ENCODE results near the gene SMCO2. TPM values are rescaled to one million over a fixed set of nuclear protein-coding genes. Genes with fewer than 3 reads are reported as not detected.
A peak's percentile ranks its signal among the peaks of the same experiment; 100 is the strongest.

SMCO2 gene
- total RNA-seq: not detected
- long read RNA-seq: 0 reads

GRCh38 chr12:27446436-27446835, at the start of gene SMCO2:
Gene SMCO2, plus strand, starts transcription at chr12:27446736. Its CDS starts 23,896 bp downstream, at chr12:27470632.
- no peak for ATAC-seq
- intact Hi-C loops (cut with DNase I): no loop called here

GRCh38 chr12:27398466-27398865, 48.1 kb upstream of the SMCO2 start:
- intact Hi-C loops (cut with DNase I): no loop called here
- no peak for ATAC-seq
- no peak for DNase-seq (ENCODE audit: missing footprints)

More at GRCh38 chr12:27446436-27446835, at the start of gene SMCO2:
- DNase-seq (ENCODE audit: missing footprints): no peak

GRCh38 chr12:27399074-27399473, 47.5 kb upstream of the SMCO2 start:
- intact Hi-C loops (cut with DNase I): no loop called here
- DNase-seq (ENCODE audit: missing footprints): no peak
- ATAC-seq: no peak

- intact Hi-C loops (cut with DNase I): no loop called here
- DNase-seq (ENCODE audit: missing footprints) (no peak), ATAC-seq (no peak)
These were observed 45.6 kb upstream of the SMCO2 start for GRCh38 chr12:27400856-27401354.

GRCh38 chr12:27412047-27412446, 34.5 kb upstream of the SMCO2 start:
- ATAC-seq (no peak), DNase-seq (ENCODE audit: missing footprints) (no peak)
- intact Hi-C loops (cut with DNase I): no loop called here

- DNase-seq (ENCODE audit: missing footprints): no peak
- ATAC-seq: no peak
- intact Hi-C loops (cut with DNase I): no loop called here
These were observed 23.8 kb upstream of the SMCO2 start for GRCh38 chr12:27422697-27423096.

- ATAC-seq (peak; percentile 81), DNase-seq (ENCODE audit: missing footprints) (no peak)
- intact Hi-C loops (cut with DNase I): loop anchor here (2.0 kb wide), 1 partner anchor 226 kb away; no protein-coding TSS in a partner anchor
These were observed 21.8 kb upstream of the SMCO2 start for GRCh38 chr12:27424631-27425230.

- ATAC-seq: no peak
- intact Hi-C loops (cut with DNase I): loop anchor here (2.0 kb wide), 1 partner anchor 225 kb away; no protein-coding TSS in a partner anchor
- no peak for DNase-seq (ENCODE audit: missing footprints)
These were observed 21.2 kb upstream of the SMCO2 start for GRCh38 chr12:27425306-27425705.

GRCh38 chr12:27426743-27427487, 19.6 kb upstream of the SMCO2 start:
- DNase-seq (ENCODE audit: missing footprints) (no peak), ATAC-seq (no peak)
- intact Hi-C loops (cut with DNase I): no loop called here

GRCh38 chr12:27427824-27428223, 18.7 kb upstream of the SMCO2 start:
- intact Hi-C loops (cut with DNase I): no loop called here

GRCh38 chr12:27428466-27428865, 18.1 kb upstream of the SMCO2 start:
- no peak for DNase-seq (ENCODE audit: missing footprints)
- ATAC-seq: no peak
- intact Hi-C loops (cut with DNase I): no loop called here

More at GRCh38 chr12:27427824-27428223, 18.7 kb upstream of the SMCO2 start:
- no peak for ATAC-seq
- no peak for DNase-seq (ENCODE audit: missing footprints)

- DNase-seq (ENCODE audit: missing footprints) (no peak), ATAC-seq (no peak)
- intact Hi-C loops (cut with DNase I): no loop called here
These were observed 16.9 kb upstream of the SMCO2 start for GRCh38 chr12:27429606-27430005.

- intact Hi-C loops (cut with DNase I): no loop called here
- DNase-seq (ENCODE audit: missing footprints): no peak
- ATAC-seq: no peak
These were observed 15.4 kb upstream of the SMCO2 start for GRCh38 chr12:27431185-27431584.

- no peak for DNase-seq (ENCODE audit: missing footprints)
- intact Hi-C loops (cut with DNase I): loop anchor here (2.0 to 5.0 kb wide), 2 partner anchors 37 to 90 kb away; partner anchors contain the start of gene PPFIBP1
- peak; percentile 47 for ATAC-seq
These were observed 11.6 kb upstream of the SMCO2 start for GRCh38 chr12:27434673-27435565.

GRCh38 chr12:27436029-27436428, 10.5 kb upstream of the SMCO2 start:
- intact Hi-C loops (cut with DNase I): loop anchor here (5.0 kb wide), 1 partner anchor 36 kb away; no protein-coding TSS in a partner anchor
- ATAC-seq (no peak), DNase-seq (ENCODE audit: missing footprints) (no peak)

GRCh38 chr12:27436768-27437167, 9.8 kb upstream of the SMCO2 start:
- DNase-seq (ENCODE audit: missing footprints) (no peak), ATAC-seq (no peak)
- intact Hi-C loops (cut with DNase I): loop anchor here (5.0 kb wide), 1 partner anchor 36 kb away; no protein-coding TSS in a partner anchor

GRCh38 chr12:27437839-27438238, 8.7 kb upstream of the SMCO2 start:
- intact Hi-C loops (cut with DNase I): loop anchor here (5.0 kb wide), 1 partner anchor 34 kb away; no protein-coding TSS in a partner anchor
- ATAC-seq (no peak), DNase-seq (ENCODE audit: missing footprints) (no peak)

GRCh38 chr12:27447761-27448160, 1.2 kb downstream of the SMCO2 start:
- DNase-seq (ENCODE audit: missing footprints) (no peak), ATAC-seq (no peak)
- intact Hi-C loops (cut with DNase I): no loop called here

GRCh38 chr12:27449026-27449425, 2.5 kb downstream of the SMCO2 start:
- intact Hi-C loops (cut with DNase I): no loop called here
- DNase-seq (ENCODE audit: missing footprints): no peak
- ATAC-seq: no peak

All from Right ventricle myocardium inferior (tissue), 1 donor.